ENCODE results near the gene TMEM134.

DNA sequence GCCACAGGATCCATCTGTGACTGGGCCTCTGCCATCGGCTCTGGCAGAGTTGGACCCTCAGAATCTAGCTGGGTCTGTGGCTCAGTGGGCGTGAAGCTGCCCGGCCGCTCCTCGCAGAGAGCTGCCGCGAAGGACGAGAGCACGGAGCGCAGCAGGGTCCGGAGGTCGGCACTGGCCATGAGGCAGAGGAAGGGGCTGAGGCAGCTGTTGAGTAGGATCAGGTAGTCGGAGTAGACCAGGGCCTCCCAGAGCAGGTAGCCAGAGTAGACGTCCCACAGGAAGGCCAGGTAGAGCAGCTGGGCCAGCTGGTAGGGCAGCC, 17.4 kb downstream of the TMEM134 start:
- TF ChIP-seq EZH2phosphoT487 (IDR thresholded peaks at IDR 0.05; ENCODE audit: insufficient read depth, low read depth): no peak
- TF ChIP-seq EZH2 (IDR thresholded peaks at IDR 0.05; ENCODE audit: insufficient read depth, poor library complexity, severe bottlenecking): no peak

All from GM23248 (cell line).